ENCODE data around the gene TNPO3. TPM values are rescaled to one million over a fixed set of nuclear protein-coding genes. Genes with fewer than 3 reads are reported as not detected.

The TNPO3 gene
- total RNA-seq, 1 experiment from 2014 or later = 57.0 TPM

- Histone ChIP-seq H3K4me1 (ENCODE audit: low read length) (peaks cover 39% of the 10 kb centered on the region), H3K79me2 (ENCODE audit: low read length) (no peaks in the 10 kb centered on the region), H3K9me2 (replicated peaks; ENCODE audit: insufficient read depth, low read length) (no peaks in the 10 kb centered on the region), H3K27ac (ENCODE audit: low read length) (no peak overlapping the region), H2AFZ (ENCODE audit: low read length) (no peak overlapping the region), H3K9ac (ENCODE audit: low read length) (no peak overlapping the region), H3K4me2 (ENCODE audit: low read depth, low read length, poor library complexity, severe bottlenecking) (peak overlapping the region; percentile 75), H4K20me1 (ENCODE audit: insufficient read depth, low read depth, low read length) (no peaks in the 10 kb centered on the region), H3K9me3 (ENCODE audit: low read length) (no peaks in the 10 kb centered on the region), H3K4me3 (ENCODE audit: low read length) (no peak overlapping the region), H3K27me3 (ENCODE audit: low read length) (no peaks in the 10 kb centered on the region), H3K36me3 (ENCODE audit: insufficient read depth, low read length) (no peaks in the 10 kb centered on the region)
- DNase-seq = no peak
Observed at GRCh38 chr7:128941323-128941890, 113.5 kb downstream of the TNPO3 start.

- Histone ChIP-seq H3K79me2 (ENCODE audit: low read length) (no peaks in the 10 kb centered on the region), H3K4me3 (ENCODE audit: low read length) (peak overlapping the region; percentile 83), H3K9me2 (replicated peaks; ENCODE audit: insufficient read depth, low read length) (no peaks in the 10 kb centered on the region), H3K36me3 (ENCODE audit: insufficient read depth, low read length) (no peaks in the 10 kb centered on the region), H4K20me1 (ENCODE audit: insufficient read depth, low read depth, low read length) (no peaks in the 10 kb centered on the region), H3K4me2 (ENCODE audit: low read depth, low read length, poor library complexity, severe bottlenecking) (peak overlapping the region; percentile 75), H3K27ac (ENCODE audit: low read length) (no peak overlapping the region), H3K9ac (ENCODE audit: low read length) (peak overlapping the region; percentile 62), H2AFZ (ENCODE audit: low read length) (peak overlapping the region; percentile 84), H3K27me3 (ENCODE audit: low read length) (no peaks in the 10 kb centered on the region), H3K9me3 (ENCODE audit: low read length) (no peaks in the 10 kb centered on the region), H3K4me1 (ENCODE audit: low read length) (peaks cover 39% of the 10 kb centered on the region)
- peak; percentile 92 for DNase-seq
Observed at GRCh38 chr7:128940494-128941322, 114.2 kb downstream of the TNPO3 start.

DNA sequence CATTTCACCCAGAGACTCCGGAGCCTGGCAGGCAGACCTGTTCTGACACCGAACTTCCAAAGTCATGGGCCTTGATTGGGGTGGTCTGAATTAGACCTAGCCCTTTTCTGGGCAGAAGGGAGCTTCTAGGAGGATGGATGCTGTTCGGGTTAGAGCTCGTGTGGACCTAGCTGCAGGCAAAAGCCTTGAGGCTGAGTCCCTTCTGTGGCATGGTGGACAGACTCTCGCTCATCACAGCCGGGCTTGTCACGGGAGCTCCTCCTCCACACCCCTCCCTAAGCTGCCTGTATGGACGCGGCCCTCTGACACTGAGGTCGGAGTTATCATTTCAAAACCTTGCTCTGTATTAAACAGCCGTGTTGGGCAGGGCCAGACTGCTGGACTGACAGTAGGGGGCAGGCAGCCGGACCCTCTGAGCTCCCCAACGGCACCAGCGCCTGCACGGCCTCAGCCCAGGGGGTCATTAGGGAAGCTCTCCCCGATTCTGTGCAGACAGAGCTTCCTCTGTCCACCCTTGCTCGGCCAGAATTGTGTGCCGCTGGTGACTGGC lies 115.0 kb downstream of the TNPO3 start:
- Histone ChIP-seq H3K4me2 (ENCODE audit: low read depth, low read length, poor library complexity, severe bottlenecking) (peak overlapping the region; percentile 75), H3K4me1 (ENCODE audit: low read length) (peaks cover 39% of the 10 kb centered on the region), H3K27ac (ENCODE audit: low read length) (no peak overlapping the region), H3K9me2 (replicated peaks; ENCODE audit: insufficient read depth, low read length) (no peaks in the 10 kb centered on the region), H4K20me1 (ENCODE audit: insufficient read depth, low read depth, low read length) (no peaks in the 10 kb centered on the region), H3K36me3 (ENCODE audit: insufficient read depth, low read length) (no peaks in the 10 kb centered on the region), H3K79me2 (ENCODE audit: low read length) (no peaks in the 10 kb centered on the region), H3K9ac (ENCODE audit: low read length) (peak overlapping the region; percentile 62), H3K27me3 (ENCODE audit: low read length) (0 out of 2 replicates have a peak, but pooled peaks cover 3% of the 10 kb centered on the region), H3K9me3 (ENCODE audit: low read length) (no peaks in the 10 kb centered on the region), H3K4me3 (ENCODE audit: low read length) (peak overlapping the region; percentile 83), H2AFZ (ENCODE audit: low read length) (peak overlapping the region; percentile 84; the same call in 1 of the 2 replicates)
- peak; percentile 51 for DNase-seq

- Histone ChIP-seq H3K9me3 (ENCODE audit: low read length) (no peaks in the 10 kb centered on the region), H3K4me2 (ENCODE audit: low read depth, low read length, poor library complexity, severe bottlenecking) (peak overlapping the region; percentile 75), H3K4me3 (ENCODE audit: low read length) (peak overlapping the region; percentile 83; the same call in 1 of the 2 replicates), H2AFZ (ENCODE audit: low read length) (peak overlapping the region; percentile 84; the same call in 1 of the 2 replicates), H3K79me2 (ENCODE audit: low read length) (no peaks in the 10 kb centered on the region), H3K4me1 (ENCODE audit: low read length) (peaks cover 42% of the 10 kb centered on the region), H3K9ac (ENCODE audit: low read length) (peak overlapping the region; percentile 62), H3K27ac (ENCODE audit: low read length) (no peak overlapping the region), H3K9me2 (replicated peaks; ENCODE audit: insufficient read depth, low read length) (no peaks in the 10 kb centered on the region), H3K36me3 (ENCODE audit: insufficient read depth, low read length) (no peaks in the 10 kb centered on the region), H3K27me3 (ENCODE audit: low read length) (0 out of 2 replicates have a peak, but pooled peaks cover 3% of the 10 kb centered on the region), H4K20me1 (ENCODE audit: insufficient read depth, low read depth, low read length) (no peaks in the 10 kb centered on the region)
- no peak for DNase-seq
Observed at GRCh38 chr7:128939075-128939860, 115.6 kb downstream of the TNPO3 start.

GRCh38 chr7:128938544-128939074 lies 116.3 kb downstream of the TNPO3 start:
- H3K9me3 ChIP-seq (ENCODE audit: low read length) = no peaks in the 10 kb centered on the region
- 0 out of 2 replicates have a peak, but pooled peaks cover 3% of the 10 kb centered on the region for H3K27me3 ChIP-seq (ENCODE audit: low read length)
- no peak overlapping the region for H3K27ac ChIP-seq (ENCODE audit: low read length)
- H3K4me1 ChIP-seq (ENCODE audit: low read length) = peaks cover 42% of the 10 kb centered on the region
- no peaks in the 10 kb centered on the region for H3K79me2 ChIP-seq (ENCODE audit: low read length)
- H3K9me2 ChIP-seq (replicated peaks; ENCODE audit: insufficient read depth, low read length) = no peaks in the 10 kb centered on the region
- H2AFZ ChIP-seq (ENCODE audit: low read length) = peak overlapping the region; percentile 47; the same call in 1 of the 2 replicates
- no peaks in the 10 kb centered on the region for H4K20me1 ChIP-seq (ENCODE audit: insufficient read depth, low read depth, low read length)
- H3K36me3 ChIP-seq (ENCODE audit: insufficient read depth, low read length) = no peaks in the 10 kb centered on the region
- peak overlapping the region; percentile 75 for H3K9ac ChIP-seq (ENCODE audit: low read length)
- DNase-seq = no peak
- H3K4me3 ChIP-seq (ENCODE audit: low read length) = peak overlapping the region; percentile 83
- H3K4me2 ChIP-seq (ENCODE audit: low read depth, low read length, poor library complexity, severe bottlenecking) = peak overlapping the region; percentile 75

DNA sequence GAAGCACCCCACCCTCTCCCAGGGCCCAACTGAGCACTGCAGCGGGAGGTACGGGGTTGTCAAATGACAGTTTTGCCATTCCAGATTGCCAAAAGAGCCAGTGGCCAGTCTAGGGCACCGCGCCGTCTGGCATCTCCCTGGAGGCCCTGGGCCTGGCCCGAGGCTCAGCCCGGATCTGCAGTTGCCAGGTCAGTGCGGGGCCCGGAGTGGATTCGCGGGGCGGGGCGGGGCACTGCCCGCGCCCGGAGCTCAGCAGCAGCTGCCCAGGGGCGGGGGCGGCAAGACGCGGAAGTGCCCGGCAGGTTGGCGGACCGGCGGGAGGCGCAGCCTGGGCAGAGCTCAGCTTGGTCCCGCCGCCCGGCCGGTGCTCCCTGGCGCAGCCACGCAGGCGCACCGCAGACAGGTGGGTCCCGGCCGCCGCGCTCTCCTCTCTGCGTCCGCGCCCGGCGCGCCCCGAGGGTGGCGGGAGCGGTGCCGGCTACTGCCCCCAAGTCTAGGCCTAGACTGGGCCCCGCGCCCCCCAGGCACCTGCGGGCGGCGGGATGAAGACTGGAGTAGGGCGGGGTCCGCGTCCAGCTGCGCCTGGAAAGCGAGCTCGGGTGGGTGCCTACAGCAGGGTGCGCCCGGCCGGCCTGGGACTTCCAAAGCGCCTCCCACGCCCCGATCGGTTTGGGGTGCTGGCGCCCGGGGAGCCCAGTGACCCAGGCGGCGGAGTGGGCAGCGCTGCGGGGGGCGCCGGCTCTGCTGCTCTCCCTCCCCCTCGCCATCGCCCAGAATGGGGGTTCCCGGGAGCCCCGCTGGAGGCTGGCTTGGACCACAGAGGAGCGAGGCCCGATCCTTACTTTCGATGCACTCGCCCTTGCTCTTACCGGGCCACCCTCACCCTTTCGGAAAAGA lies 117.0 kb downstream of the TNPO3 start, which contains the start of gene IRF5:
TSS of gene IRF5 (plus strand) at position 281 of the 897 bp plus-strand sequence. CDS start 4,155 bp downstream, outside the sequence.
- H2AFZ ChIP-seq (ENCODE audit: low read length) = peak within 1 kb of the TSS; percentile 47; the same call in 1 of the 2 replicates
- H3K9me3 ChIP-seq (ENCODE audit: low read length) = no peaks in the 10 kb centered on the region
- no peaks in the 10 kb centered on the region for H3K36me3 ChIP-seq (ENCODE audit: insufficient read depth, low read length)
- DNase-seq = peak; percentile 57
- peaks cover 42% of the 10 kb centered on the region for H3K4me1 ChIP-seq (ENCODE audit: low read length)
- H3K27ac ChIP-seq (ENCODE audit: low read length) = no peak within 1 kb of the TSS
- H4K20me1 ChIP-seq (ENCODE audit: insufficient read depth, low read depth, low read length) = no peaks in the 10 kb centered on the region
- H3K9ac ChIP-seq (ENCODE audit: low read length) = peak within 1 kb of the TSS; percentile 75
- H3K4me3 ChIP-seq (ENCODE audit: low read length) = peak within 1 kb of the TSS; percentile 83
- no peaks in the 10 kb centered on the region for H3K9me2 ChIP-seq (replicated peaks; ENCODE audit: insufficient read depth, low read length)
- H3K79me2 ChIP-seq (ENCODE audit: low read length) = no peaks in the 10 kb centered on the region
- peak within 1 kb of the TSS; percentile 75 for H3K4me2 ChIP-seq (ENCODE audit: low read depth, low read length, poor library complexity, severe bottlenecking)
- 0 out of 2 replicates have a peak, but pooled peaks cover 3% of the 10 kb centered on the region for H3K27me3 ChIP-seq (ENCODE audit: low read length)

GRCh38 chr7:128937271-128937646 lies 117.7 kb downstream of the TNPO3 start:
- Histone ChIP-seq H3K4me1 (ENCODE audit: low read length) (peaks cover 42% of the 10 kb centered on the region), H3K36me3 (ENCODE audit: insufficient read depth, low read length) (no peaks in the 10 kb centered on the region), H4K20me1 (ENCODE audit: insufficient read depth, low read depth, low read length) (no peaks in the 10 kb centered on the region), H3K27ac (ENCODE audit: low read length) (no peak overlapping the region), H3K79me2 (ENCODE audit: low read length) (no peaks in the 10 kb centered on the region), H3K4me3 (ENCODE audit: low read length) (peak overlapping the region; percentile 83), H3K9me2 (replicated peaks; ENCODE audit: insufficient read depth, low read length) (no peaks in the 10 kb centered on the region), H3K9ac (ENCODE audit: low read length) (peak overlapping the region; percentile 75), H3K4me2 (ENCODE audit: low read depth, low read length, poor library complexity, severe bottlenecking) (peak overlapping the region; percentile 75), H3K27me3 (ENCODE audit: low read length) (0 out of 2 replicates have a peak, but pooled peaks cover 3% of the 10 kb centered on the region), H3K9me3 (ENCODE audit: low read length) (no peaks in the 10 kb centered on the region), H2AFZ (ENCODE audit: low read length) (peak overlapping the region; percentile 47; the same call in 1 of the 2 replicates)
- no peak for DNase-seq
